GM10847 (cell line): ENCODE results near the gene FAM117A.

ENCODE experiments used
- POLR2A ChIP-seq: IDR thresholded peaks from 2 replicates; pipeline ENCODE4 v1.6.1; 2011; ENCODE audit not compliant: insufficient read length; ENCODE audit errors: extremely low read depth

FAM117A gene

GRCh38 chr17:49763735-49764558, at the start of gene FAM117A:
Gene FAM117A (minus strand): TSS chr17:49764131. CDS start chr17:49764087, 44 bp downstream.
- TF ChIP-seq POLR2A = peak; percentile 97

GRCh38 chr17:49809056-49809455, 45.1 kb upstream of the FAM117A start:
- TF ChIP-seq POLR2A = no peak

- no peak for TF ChIP-seq POLR2A
Measured at GRCh38 chr17:49798738-49799137, 34.8 kb upstream of the FAM117A start.

- TF ChIP-seq POLR2A = no peak
Measured at GRCh38 chr17:49798182-49798581, 34.3 kb upstream of the FAM117A start.

GRCh38 chr17:49795372-49795771, 31.4 kb upstream of the FAM117A start:
- TF ChIP-seq POLR2A = no peak

GRCh38 chr17:49793309-49793708, 29.4 kb upstream of the FAM117A start:
- no peak for TF ChIP-seq POLR2A

- TF ChIP-seq POLR2A = no peak
Measured at GRCh38 chr17:49789243-49789578, 25.3 kb upstream of the FAM117A start.

GRCh38 chr17:49788478-49789242, 24.7 kb upstream of the FAM117A start, which contains the start of gene KAT7:
Gene KAT7 (plus strand): TSS chr17:49788681. CDS start chr17:49788835, 154 bp downstream.
- peak; percentile 71 for TF ChIP-seq POLR2A

- TF ChIP-seq POLR2A = no peak
Measured at GRCh38 chr17:49787884-49788477, 24.1 kb upstream of the FAM117A start.

- TF ChIP-seq POLR2A = no peak
Measured at GRCh38 chr17:49784636-49785035, 20.7 kb upstream of the FAM117A start.

- no peak for TF ChIP-seq POLR2A
Measured at GRCh38 chr17:49783791-49784190, 19.9 kb upstream of the FAM117A start.

- no peak for TF ChIP-seq POLR2A
Measured at GRCh38 chr17:49783071-49783715, 19.3 kb upstream of the FAM117A start.

GRCh38 chr17:49779739-49780231, 15.9 kb upstream of the FAM117A start:
- no peak for TF ChIP-seq POLR2A

- no peak for TF ChIP-seq POLR2A
Measured at GRCh38 chr17:49779156-49779738, 15.3 kb upstream of the FAM117A start.

GRCh38 chr17:49777563-49777962, 13.6 kb upstream of the FAM117A start:
- TF ChIP-seq POLR2A = no peak
